ENCODE data around the gene CLRN1.

DNA sequence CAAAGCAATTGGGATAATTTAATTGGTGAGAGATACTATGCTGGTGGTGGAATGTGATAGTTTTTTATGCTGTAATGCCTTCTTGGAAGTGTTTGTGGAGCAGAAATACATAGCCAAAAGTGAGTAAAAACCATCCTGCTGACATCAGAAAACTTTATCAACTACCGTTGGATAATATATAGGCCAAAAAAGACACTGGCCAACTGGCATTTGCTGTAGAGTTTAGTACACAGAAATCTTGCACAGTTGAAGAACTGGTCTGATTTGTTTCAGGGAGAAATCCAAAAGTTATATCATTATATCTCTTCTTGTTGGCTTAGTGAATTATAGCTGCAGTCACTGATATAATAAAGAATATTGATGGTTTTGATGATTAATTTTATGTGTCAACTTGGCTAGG is 66.8 kb downstream of the CLRN1 start:
- TF ChIP-seq, protein P1, sequence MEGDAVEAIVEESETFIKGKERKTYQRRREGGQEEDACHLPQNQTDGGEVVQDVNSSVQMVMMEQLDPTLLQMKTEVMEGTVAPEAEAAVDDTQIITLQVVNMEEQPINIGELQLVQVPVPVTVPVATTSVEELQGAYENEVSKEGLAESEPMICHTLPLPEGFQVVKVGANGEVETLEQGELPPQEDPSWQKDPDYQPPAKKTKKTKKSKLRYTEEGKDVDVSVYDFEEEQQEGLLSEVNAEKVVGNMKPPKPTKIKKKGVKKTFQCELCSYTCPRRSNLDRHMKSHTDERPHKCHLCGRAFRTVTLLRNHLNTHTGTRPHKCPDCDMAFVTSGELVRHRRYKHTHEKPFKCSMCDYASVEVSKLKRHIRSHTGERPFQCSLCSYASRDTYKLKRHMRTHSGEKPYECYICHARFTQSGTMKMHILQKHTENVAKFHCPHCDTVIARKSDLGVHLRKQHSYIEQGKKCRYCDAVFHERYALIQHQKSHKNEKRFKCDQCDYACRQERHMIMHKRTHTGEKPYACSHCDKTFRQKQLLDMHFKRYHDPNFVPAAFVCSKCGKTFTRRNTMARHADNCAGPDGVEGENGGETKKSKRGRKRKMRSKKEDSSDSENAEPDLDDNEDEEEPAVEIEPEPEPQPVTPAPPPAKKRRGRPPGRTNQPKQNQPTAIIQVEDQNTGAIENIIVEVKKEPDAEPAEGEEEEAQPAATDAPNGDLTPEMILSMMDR (IDR thresholded peaks at IDR 0.05 in 8 of 11, conservative IDR thresholded peaks at IDR 0.05 in 3 of 11) = no peak
- TF ChIP-seq POLR2A (IDR thresholded peaks at IDR 0.05) = no peak
